Panc1 (cell line): ENCODE measurements around the gene PDZK1IP1.

ENCODE experiments used
- CTCF ChIP-seq: fragments of 450-650 bp; IDR thresholded peaks from 2 replicates; pipeline ENCODE4 v1.5.1; 2017; ENCODE audit warnings: mild to moderate bottlenecking
- POLR2AphosphoS5 ChIP-seq: IDR thresholded peaks from 2 replicates; pipeline ENCODE4 v1.6.1; 2012; ENCODE audit warnings: mild to moderate bottlenecking, low read depth, low read length, moderate library complexity
- REST ChIP-seq, 2 experiments: IDR thresholded peaks; 2 replicates each; pipeline ENCODE4 v1.6.1; 2011 to 2012; ENCODE audit warnings: low read depth in 2 of 2, control low read depth in 1 of 2, low read length in 1 of 2, mild to moderate bottlenecking in 1 of 2, moderate library complexity in 1 of 2; ENCODE audit not compliant: insufficient read depth in 1 of 2
- SIN3A ChIP-seq: IDR thresholded peaks from 2 replicates; pipeline ENCODE4 v1.6.1; 2012; ENCODE audit warnings: low read depth, mild to moderate bottlenecking, low read length, moderate library complexity, borderline replicate concordance; ENCODE audit not compliant: insufficient read depth

- TF ChIP-seq REST (IDR thresholded peaks at IDR 0.05; ENCODE audit: insufficient read depth in 1 of 2, low read depth in 2 of 2, low read length in 1 of 2) (no peak), CTCF (no peak), POLR2AphosphoS5 (no peak), SIN3A (no peak)
These were observed 39.4 kb upstream of the PDZK1IP1 start for GRCh38 chr1:47229031-47229885.
